CD4-positive, alpha-beta T cell treated with Interferon alpha-2 for 1 hour (primary cell): ENCODE measurements around the gene GRAMD1B.

Experiments used
- DNase-seq, 2 donors: peaks; one replicate each; pipeline ENCODE4 v3.0.0-alpha.2; 2020 to 2022

Gene GRAMD1B

DNA sequence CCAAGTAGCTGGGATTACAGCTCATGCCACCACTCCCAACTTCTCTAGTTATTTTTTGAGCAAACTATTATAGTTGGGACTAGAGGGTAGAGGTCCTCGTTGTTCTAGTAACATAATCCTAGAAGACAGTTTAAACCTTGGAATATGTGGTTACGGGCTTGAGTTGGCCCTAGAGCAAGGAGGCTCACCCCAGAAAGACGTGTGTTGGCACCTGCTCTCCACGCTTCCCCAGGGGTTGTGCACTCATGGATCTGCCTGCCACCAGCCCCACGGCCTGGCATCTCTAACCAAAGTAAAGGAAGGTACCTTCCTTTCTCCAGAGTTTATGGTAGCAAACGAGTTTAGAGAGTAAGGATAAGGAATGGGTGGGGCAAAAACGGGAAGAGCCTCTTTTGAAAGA lies 145.4 kb downstream of the GRAMD1B start:
- DNase-seq, result no peak

DNA sequence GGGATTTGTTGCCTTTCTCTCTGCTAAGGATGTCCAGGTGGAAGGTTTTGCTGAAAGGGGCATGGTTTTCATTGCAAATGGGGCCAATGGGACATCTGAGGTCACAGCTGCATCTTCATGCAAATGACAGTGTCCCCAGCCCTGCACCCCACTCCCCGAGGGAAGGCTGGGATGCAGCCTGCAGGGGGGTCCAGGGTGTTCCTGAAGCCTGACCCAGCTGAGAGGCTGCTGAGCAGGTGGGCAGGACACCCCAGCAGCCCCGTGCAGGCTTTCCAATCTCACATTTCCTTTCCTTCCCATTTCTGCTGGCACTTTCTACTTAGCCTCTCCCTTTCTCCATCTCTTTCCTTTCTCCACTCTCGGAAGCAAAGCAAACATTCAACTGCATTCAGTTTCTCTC lies 146.0 kb downstream of the GRAMD1B start:
- DNase-seq, result no peak

DNA sequence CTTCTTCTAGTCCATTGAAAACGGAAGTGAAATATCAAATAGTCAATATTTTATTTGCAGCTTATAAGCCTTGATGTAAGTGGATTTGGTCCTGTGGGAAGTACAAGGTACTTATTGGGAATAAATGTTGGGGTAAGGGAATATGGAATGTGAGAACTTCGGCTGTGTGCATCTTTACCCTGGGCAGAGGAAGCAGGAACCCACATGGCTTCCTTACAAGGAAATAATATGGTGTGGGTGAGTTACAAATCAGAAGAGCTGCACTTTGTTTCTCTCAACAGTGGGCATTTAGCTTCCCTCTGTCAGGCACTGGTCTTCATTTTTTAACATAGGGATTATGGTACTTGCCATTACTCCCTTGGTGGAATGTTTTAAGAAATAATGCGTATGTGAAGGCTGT lies 146.4 kb downstream of the GRAMD1B start:
- DNase-seq, result no peak

DNA sequence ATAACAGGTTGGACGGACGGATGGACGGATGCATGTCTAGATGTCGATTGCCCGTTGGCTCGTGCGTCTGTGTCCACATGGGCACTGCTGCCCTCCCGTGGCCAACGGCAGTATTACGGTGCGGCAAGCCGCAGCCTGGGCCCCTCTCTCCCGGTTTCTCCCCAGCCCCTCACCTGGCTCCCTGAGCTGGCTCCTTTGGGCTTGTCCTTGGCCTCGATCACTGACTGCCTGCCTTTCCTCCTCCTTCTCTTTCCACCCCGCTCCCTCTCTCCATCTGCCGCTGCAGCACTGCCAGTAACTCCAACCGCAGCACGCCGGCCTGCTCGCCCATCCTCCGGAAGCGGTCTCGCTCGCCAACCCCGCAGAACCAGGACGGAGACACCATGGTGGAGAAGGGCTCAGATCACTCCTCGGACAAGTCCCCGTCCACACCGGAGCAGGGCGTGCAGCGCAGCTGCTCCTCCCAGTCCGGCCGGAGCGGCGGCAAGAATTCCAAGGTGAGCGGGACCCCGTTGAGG lies 147.1 kb downstream of the GRAMD1B start:
- DNase-seq, result peak; percentile 40 to 55

DNA sequence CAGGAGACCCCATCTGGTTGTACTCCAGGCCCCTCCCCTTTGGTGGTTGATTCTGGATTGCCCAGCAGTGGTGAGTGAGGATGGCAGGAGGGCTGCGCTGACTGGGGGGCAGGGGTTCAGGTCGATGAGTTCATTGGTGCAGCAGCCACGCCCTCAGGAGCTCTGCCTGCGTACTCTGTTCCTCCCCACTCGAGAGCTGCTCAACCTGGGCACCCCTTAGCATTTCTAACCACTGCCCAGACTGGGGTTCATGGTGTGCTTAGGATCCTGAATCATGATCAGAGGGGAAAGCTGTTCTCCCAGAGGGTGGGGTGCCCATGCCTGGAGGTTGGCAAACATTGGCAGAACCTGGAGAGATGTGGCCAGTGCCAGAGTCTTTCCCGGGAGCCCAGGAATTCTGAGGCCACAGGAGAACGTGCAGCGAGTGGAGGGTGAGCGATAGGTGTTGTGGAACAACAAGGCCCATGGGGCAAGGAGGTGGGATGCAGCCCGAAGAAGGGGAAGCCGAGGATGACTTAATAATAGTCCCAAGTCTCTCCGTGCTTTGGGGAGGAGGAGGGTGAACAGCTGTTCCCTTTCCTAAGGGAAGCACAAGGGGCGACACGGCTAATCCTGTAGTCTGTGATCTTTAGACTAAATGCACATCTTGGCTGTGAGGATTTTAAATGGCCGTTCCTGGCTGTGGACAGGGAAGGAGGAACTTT lies 148.9 kb downstream of the GRAMD1B start:
- no peak for DNase-seq

DNA sequence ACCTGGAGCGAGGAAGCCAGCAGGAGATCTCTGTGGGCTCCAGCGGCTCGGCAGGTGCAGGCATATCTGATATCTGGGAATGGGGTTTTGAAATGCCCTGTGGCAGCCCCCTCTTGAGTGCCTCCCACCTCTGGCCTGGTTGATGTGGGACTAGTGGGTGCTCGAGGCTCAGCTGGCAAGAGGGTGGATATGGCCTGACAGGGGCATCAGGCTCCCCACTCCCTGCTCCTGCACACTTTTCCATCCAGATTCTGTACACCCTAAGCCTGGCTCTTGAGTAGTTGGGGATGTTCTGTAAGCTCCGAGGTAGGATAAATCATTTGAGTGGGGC lies 149.4 kb downstream of the GRAMD1B start:
- DNase-seq, result no peak

DNA sequence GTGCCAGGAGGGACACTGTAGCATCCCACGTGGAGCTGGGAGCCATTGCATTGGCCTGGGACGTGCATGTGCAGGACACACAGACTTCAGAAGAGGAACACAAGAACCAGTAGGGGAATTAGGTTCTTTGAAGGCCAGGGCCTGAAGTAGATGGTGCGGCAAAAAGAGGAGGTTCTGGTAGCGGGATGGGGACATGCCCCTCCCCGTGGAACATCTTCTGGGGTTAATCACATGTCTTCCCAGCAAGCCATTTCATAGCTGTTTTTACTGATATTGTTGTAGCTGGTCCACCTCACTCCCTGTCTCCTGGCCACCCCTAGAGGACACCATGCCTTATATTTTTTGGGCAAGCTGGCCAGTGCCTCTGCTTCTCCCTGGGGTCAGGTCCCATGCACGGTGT lies 150.1 kb downstream of the GRAMD1B start:
- no peak for DNase-seq

- DNase-seq, result peak; percentile 59 to 68
These were observed 150.6 kb downstream of the GRAMD1B start for GRCh38 chr11:123580557-123581275.

DNA sequence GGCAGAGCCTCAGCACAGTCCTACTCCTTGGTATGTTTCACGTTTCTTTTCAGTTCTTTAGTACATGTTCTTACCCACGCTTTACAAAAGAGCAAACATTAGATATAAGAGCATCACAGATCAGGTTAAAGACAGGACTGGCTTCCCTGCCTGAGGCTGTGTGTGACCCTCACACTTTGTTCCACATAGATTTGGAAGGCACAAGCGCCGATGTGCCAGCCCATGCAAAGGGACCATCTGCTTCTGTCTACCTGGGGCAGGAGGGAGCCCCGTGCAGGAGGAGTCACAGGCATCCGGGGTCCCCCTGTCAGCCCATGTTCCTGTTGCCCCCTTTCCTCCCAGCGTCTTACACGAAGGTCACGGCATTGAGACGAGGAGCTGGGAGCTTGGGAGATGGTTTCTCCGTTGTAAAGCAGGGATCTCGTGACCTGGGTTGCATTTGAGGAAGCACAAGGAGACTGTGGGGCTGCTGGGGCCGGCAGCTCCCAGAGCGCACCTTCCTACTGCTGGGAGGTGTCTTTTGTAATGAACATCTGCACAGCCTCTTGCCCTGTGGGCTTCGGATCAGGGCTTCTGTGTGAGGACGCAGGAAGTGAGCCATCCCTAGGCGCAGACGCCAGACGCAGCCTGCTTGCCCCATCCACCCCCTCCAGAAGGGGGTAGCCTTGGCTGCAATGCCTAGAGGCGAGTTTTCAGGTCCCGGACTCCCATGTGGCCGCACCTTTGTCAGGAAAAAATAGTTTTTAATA lies 151.8 kb downstream of the GRAMD1B start:
- no peak for DNase-seq

DNA sequence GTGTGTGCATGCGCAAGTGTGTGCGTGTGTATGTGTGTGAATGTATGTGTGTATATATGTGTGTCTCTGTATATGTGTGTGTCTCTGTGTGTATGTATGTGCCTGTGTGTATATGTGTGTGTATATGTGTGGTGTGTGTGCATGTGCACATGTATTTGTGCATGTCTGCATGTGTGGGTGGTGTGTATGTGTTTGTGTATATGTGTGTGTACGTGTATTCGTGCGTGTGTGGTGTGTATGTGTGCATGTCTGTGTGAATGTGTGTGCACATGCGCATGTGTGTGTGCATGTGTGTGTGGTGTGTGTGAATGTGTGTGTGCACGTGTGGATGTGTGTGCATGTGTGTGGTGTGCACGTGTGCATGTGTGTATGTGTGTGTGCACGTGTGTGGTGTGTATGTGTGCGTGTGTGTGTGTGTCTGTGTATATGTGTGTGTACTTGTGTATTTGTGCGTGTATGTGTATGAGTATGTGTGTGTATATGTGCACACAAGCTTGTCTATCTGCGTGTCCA lies 153.0 kb downstream of the GRAMD1B start:
- DNase-seq, result no peak

- no peak for DNase-seq
These were observed 154.1 kb downstream of the GRAMD1B start for GRCh38 chr11:123584186-123584585.

- no peak for DNase-seq
These were observed 154.7 kb downstream of the GRAMD1B start for GRCh38 chr11:123584737-123585136.

DNA sequence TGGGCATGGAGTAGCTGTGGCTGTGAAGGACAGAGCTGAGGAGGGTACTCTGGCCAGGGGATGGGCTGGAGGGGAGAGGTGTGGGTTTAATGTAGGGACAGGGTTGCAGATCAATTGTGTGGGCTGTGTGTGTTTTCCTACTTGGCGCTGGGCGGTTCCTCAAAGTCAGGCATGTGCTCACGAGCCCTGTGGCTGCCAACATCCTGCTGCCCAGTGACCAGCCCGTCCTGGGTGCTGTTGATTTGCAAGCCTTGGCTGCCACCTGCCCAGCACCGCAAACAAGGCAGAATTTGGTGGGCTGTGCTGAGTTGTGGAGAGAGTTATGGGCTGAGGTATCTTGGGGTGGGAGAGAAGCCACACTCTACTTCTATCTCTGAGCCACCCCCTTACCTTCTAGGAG lies 155.1 kb downstream of the GRAMD1B start:
- DNase-seq, result no peak

DNA sequence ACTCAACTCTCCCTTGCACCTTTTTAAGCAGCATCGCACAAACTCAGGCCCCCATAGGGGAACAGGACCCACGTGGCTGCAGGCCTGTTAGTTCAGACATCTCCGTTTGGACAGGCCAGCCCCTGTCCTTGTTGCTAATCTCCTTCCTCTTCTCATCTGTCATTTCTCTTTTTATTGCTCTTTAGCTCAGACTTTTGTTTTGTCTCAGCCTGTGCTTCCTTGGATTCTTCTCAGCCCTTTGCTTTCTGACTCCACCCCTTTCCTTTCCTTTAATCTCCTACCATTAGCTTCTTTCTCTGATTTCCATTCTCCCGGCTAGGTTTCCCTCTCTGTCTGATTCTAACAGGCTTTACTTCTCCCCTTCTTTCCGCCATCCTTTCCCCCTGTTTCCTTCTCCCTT lies 155.6 kb downstream of the GRAMD1B start:
- no peak for DNase-seq

DNA sequence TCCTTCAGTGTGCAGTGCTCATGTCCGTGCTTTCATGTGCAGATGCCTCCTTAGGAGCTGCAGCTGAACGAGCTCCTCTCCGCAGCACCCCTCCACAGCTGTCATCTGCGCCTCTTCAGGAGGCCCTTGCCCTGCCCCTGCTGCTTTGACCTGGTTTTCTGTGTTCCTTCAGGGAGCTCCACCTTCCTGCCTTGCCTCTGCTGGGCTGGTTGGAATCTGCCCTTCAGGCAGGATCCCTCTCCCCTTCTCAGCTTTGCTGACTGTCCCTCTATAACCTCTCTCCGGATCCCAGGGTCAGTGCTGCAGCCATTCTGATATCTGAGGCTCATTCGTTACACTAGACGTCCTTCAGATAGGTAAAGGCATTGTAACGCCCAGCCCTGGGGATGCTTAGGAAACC lies 156.5 kb downstream of the GRAMD1B start:
- no peak for DNase-seq

DNA sequence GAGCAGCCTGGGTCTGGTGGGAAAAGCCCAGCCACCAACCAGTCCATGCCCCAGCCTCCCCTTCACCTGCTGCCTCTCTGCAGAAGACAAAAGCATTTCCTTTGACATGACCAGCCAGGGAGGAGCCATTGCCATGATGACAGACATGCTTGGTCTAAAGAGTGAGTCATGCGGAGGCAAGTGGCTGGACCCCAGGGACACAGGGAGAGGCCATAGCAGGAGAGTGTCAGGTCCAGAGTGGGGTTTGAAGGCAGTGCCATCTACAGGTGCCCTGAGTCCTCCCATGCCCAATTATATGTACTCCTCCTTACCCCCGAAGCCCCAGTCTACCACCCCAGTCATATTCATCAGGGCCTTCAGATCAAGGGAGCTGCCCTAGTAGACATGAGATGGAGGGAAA lies 157.0 kb downstream of the GRAMD1B start:
- DNase-seq, result no peak

GRCh38 chr11:123587559-123587958 lies 157.5 kb downstream of the GRAMD1B start:
- no peak for DNase-seq

DNA sequence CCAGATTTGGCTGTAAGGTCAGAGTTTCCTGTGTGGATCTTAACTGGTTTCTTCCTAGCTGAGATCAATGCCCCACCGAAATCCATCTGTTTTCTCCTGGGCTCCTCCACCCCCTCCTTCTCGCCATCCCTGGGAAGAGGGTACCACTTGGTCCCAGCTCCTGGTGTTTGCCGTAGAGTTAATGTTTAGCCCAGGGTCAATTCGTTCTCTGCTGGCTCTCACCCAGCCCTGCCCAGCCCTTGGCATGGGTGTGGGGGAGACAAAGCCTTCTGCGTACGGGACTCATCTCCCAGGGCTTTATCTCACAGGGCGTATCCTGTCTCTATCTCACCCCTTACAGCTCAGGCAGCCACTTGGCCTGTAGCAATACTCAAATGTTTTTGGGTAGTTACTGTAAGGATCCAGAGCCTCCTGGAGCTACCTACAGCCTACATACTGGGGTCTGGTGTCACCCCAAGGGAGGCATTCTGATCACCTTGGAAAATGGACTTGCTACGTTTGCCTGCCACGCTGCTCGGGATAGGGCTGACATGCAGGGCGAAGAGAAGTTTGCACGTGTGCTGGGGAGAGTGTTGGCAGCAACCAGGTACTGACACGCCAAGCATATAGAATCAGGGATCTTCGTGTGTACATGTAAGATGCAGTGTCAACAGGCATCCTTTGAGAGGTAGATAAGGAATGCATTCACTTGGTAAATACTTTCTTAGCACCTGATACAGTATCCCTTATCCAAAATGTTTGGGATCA lies 158.2 kb downstream of the GRAMD1B start:
- no peak for DNase-seq

DNA sequence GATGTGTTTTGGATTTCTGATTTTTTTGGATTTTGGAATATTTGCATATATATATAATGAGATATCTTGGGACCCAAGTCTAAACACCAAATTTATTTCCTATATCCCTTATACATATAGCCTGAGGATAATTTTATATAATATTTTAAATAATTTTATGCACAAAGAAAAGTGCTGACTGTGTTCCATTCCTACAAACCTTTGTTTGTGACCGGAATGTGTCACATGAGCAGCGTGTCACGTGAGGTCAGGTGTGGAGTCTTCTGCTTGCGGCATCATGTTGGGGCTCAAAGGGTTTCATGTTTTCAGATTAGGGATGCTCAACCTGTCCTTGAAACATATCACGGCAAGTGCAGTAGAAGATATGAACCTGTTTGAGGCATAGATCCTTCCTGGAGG lies 158.8 kb downstream of the GRAMD1B start:
- DNase-seq, result no peak

DNA sequence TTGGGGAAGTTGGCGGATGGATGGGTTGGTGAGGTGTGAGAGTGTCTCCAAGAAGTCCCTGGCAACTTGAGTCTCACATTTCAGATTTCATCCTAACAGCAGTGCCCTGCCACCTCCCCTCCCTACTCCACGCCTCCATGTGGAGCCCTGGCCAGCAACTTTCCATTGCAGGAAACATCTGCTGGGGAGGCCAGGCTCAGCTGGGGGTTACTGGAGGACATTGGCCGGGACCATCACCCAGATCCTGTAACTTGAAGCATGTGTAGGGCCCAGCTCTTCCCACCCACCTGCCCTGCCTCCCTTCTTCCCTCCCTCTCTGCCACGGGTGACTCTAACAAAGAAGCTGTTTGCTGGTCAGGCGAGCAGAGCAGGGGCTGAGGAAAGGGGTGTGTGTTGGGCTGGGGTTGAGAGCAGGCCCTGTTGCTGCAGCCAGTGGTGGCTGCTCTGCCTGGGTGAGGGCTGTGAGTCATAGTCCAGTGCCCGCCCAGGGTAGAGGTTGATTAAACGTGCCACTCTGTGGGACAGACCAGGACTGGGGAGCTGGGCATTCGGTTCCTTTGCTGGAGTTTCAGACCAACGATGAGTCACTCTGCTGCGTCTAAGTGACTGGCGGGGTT lies 160.3 kb downstream of the GRAMD1B start:
- no peak for DNase-seq

DNA sequence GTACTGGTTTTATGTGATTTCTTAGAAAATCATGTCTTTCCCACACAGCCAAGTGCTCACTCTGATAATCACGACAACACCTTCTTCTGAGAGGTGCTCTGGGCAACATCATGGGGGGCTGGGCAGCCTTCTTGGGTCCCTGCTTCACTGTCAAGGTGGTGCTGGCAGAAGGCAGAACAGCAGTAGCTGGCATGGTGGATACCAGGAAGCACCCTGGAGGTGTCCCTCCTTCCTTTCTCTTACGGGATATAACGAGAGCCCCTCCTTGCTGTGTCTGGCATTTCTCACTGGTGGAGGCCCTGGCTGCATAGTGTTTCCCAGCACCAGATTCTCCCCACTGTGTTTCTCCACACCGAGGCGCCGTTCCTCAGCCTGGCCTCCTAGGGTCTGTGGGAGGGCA lies 163.5 kb downstream of the GRAMD1B start:
- no peak for DNase-seq

GRCh38 chr11:123594188-123594901 lies 164.3 kb downstream of the GRAMD1B start:
- no peak for DNase-seq
